Stimulated activated CD8-positive, alpha-beta memory T cell treated with anti-CD3 and anti-CD28 coated beads, Interleukin-7, amount 100 ng/mL, for 48 hours (primary cell): ENCODE data around the gene TMEM163.
"Not testable (repeated sequence)": the region's sequence is repeated elsewhere in the genome, so short reads cannot be mapped to it uniquely, and the experiment has no call there.

ENCODE experiments used
- DNase-seq, 2 donors: peaks; one replicate each; pipeline ENCODE4 v3.0.0-alpha.2; 2020; ENCODE audit warnings: low read depth in 1 of 2; ENCODE audit errors: extremely low read depth in 1 of 2

TMEM163 gene

DNA sequence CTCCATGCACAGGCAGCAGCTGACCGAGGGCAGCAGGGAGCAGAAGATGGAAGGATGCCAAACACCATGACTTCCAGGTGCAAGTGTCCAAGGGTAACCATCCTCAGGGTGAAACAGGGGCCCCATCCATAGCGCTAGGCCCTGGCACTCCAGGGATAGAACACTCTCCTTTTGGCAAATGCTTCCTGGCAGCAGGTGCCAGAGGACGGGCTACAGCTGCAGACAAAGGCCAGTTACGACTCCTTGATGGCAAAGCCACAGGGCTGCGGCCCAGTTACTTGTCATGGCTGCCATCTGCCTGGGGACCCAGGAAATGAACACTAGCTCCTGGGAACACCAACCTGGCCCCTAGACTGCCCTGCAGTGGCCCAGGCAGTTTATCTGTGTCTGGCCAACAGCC is 178.8 kb downstream of the TMEM163 start:
- no peak for DNase-seq

DNA sequence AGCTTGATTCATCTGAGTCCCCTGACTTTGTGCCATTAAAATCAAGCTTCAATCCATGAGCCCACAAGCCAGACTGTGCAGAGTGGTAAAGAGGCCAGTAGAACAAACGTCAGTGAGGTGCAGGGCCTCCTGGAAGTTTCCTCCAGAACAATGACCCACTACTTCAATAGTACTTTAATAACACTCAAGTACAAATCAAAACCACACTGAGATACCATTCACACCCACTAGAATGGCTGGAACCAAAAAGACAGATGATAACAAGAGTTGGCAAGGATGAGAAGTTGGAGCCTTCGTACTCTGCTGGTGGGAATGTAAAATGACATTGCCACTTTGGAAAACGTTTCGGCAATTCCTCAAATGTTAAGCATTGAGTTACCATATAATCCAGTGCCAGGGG is 181.1 kb downstream of the TMEM163 start:
- no peak for DNase-seq

DNA sequence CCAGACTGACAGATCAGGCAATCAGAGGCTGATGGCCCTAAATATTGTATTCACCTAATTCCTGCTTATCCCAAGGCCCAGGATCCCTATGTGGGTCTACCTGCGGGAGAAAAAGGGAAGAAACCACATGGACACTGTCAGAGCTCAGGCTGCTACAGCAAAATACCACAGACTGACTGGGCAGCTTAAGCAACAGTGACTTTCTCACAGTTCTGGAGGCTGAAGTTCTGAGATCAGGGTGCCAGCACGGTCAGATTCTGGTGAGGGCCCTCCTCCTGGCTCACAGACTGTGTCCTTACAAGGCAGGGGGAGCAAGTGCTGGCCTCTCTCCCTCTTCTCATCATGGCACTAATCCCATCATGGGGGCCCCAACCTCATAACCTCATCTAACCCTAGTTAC is 181.7 kb downstream of the TMEM163 start:
- DNase-seq, result no peak

DNA sequence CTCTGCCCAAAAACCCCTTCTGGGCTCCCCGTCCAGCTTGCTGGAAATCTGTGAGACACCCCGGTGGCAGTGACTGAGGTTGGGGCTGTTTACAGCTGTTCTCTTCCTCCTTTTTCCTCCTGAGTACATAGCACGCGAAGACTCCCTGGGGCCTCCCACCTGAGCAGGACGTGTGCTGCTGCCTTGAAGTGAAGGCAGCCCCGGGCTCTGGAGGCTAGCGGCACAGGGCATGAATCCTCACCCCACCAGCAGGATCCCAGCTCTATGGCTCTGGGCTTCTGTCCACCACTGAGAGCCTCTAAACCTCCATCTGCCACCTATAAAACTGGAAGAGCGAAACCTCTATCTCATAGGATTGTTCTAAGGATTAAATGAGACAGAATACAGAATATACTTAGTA is 182.5 kb downstream of the TMEM163 start:
- DNase-seq, result no peak

DNA sequence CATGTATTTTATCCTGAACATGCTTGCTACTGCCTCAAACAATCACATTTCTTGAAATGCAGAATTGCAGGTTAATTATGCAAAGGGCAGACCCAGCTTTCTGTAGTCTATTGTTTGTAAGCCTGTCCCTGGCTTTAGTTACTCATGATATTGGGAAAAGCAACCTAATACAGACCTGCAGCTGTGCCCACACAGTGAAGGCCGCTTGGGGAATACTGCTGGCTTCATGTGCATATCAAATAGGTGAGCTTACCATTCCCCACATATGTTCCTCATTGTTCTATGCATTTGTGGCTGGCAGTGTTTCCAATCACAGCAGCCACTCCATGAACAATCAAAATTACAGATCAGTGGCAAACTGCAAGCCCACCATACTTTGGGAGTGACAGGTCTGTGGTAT is 186.3 kb downstream of the TMEM163 start:
- no peak for DNase-seq

DNA sequence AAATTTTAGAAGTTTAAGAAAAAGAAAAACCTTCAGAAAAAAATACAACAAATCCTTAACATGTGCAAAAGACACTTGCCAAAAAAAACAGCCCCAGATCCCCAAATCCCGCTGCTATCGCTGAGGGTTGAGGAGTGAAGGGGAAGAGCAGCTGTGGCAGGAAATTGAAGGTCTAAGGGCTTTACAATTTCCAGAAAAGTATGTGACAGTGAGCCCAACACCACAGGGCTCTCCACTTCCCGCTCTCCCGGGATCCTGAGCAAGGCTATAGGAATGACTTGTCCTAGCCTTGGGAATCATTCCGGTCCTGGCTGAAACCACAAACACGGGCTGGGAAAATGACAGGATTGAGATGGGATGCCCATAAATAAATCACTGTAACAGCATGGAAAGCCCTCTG is 191.4 kb downstream of the TMEM163 start:
- no peak for DNase-seq

DNA sequence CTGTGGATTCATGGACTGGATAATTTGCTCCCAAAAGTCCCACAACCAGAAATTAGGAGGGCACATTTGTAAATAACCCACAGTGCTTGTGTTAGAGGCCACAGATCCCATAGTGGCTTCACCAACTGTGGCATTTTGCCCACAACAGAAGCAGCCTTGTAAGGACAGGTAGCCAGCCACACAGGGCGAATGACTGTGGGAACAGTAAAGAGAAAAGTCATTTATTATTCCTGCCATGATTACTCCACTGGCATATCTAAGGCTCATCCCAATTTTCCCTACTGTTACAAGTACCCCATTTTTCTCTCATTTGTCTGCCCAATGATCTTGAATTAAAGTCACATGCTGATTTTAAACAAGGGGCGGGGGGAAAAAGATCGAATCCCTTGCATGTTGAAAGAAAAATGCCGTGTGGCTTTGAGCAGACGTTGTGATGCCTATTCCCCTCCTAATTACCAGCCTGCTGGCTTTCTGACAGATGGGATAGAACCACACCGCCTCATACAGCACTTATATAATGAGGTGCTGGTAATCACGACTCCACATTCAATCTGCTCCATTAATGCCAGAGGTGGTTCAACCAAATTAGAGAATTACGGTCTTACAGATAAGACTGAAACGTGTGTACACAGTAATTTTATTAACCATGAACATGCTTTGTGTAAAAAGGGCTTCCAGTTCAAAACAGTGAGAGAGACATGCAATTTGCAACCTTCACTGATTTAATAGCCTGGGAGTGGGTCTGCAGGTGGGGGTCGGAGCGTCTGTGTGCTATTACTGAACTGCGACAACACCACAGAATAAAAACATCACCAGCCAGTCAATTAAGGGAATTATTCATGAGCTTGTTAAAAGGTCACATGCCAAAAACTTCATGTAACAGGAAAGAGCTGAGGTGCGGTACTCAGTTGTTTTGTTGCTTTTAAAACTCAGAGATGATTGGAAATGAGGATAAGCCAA is 196.0 kb downstream of the TMEM163 start:
- no peak for DNase-seq

DNA sequence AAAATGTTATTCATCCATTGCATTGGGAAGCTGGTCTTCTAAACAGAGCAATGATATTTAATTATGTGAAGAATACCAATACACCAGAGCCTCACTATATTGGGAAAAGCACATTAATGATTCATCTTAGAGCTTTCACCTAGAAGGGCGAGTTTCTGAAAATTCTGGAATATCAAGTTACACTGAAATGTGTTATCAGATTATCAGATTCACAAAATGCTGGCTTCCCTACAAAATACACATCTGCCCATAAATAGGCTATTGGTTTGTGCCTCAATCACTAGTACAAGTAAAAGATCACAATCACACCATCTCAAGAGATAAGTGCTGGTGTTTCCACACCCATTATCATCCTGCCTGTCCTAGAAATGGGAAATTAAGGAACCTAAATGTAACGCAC is 200.7 kb downstream of the TMEM163 start:
- no peak for DNase-seq

DNA sequence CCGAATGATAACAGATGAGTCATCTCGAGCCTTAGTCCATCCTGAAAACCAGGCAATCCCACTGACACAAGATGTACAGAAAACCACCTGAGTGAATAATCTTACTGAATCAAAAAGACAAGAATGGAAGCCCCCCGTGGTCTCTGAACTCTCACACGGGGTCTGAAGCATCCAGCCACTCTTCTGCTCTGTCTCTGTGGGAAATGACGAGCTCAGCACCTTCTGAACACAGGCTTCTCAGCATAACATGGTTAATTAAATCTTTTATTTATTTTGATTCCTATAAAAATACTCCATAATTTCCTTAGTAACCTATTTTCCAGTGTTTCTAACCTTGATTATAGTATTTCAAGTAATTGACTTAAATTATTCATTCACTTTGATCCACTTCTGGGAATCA is 203.7 kb downstream of the TMEM163 start:
- no peak for DNase-seq

DNA sequence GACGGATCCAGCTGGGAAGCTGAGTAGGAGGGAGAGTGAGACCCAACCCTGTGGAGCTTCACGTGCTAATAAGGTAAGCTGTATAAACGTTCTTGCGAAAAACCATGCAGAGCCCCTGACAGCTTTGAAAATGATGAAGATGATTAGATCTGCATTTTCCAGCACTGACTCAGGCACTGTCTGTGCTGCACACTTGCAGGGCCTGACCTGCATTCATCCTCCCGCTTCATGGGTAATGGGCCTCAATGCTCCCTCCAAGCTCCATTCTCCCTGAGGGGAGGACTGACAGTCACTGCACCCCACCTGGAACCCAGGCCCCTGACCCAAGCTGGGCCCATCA is 205.4 kb downstream of the TMEM163 start:
- DNase-seq, result no peak

DNA sequence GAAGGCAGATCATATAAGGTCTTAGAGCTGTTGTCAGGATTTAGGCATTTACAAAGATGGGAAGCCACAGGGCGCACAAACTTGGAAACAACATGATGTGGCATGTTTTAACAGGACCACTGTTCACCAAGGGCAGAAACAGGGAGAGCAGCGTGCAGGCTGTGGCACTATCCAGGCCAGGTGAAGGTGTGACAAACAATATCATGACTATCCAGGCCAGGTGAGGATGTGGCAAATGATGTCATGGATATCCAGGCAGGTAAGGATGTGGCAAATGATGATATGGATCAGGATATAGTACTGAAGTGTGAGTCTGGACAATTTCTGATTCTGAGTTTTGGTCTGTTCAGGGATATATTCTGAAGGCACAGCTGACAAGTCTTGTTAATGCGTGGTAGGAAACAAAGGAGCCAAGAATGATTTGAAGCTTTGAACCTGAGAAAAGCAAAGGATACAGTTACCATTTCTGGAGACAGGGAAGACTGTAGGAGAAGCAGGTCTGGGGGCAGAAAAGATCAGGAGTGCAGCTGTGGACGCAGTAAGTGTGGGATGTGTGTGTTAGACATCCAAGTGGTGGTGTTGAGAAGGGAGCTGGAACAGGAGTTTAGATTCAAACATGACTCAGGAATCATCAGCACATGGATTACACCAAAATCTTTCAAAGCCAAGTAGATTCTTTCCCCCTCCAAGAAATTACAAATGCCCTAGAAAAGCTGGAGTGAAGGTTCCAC is 205.9 kb downstream of the TMEM163 start:
- DNase-seq, result no peak

DNA sequence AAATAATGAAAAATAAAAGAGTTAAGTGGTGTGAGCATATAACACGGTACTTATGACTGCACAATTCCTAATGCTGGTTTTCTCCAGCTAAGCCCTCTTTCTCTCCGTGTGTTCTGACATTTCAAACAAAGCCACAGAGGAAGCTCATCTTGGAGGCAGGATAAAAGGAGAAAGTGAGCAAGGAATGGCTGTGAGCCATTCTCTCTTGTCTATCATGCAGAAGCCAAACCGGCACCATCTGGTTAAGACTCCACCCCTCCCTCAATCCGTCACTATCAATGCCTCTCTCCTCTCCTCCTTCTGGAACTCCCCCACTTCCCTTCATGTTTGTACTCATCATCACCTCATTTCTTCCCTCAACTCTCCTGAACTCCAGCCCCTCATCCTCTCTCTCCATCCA is 210.4 kb downstream of the TMEM163 start:
- no peak for DNase-seq

DNA sequence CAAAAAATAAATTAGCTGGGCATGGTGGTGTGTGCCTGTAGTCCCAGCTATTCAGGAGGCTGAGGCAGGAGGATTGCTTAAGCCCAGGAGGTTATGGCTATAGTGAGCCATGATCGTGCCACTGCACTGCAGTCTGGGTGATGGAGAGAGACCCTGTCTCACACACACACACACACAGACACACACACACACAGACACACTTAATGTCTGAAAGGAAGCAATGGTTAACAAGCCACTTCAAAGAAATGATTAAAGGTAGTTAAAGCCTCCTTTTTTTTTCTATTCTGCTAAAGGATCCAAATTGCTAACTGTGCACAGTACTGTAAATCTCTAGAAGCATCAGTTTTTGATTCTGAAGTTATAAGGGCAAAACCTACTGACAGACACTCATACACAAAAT is 211.1 kb downstream of the TMEM163 start:
- DNase-seq, result no peak

DNA sequence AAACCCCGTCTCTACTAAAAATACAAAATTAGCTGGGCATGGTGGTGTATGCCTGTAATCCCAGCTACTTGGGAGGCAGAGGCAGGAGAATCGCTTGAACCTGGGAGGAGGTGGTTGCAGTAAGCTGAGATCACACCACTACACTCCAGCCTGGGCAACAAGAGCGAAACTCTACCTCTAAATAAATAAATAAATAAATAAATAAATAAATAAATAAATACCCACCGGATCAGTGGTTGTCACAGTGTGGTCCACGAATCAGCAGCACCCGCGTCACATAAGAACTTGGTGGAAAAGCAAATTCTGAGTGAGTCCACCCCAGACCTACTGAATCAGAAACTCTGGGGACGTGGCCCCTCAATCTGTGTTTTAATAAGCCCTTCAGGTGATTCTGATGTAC is 211.6 kb downstream of the TMEM163 start:
- not testable (repeated sequence) for DNase-seq

DNA sequence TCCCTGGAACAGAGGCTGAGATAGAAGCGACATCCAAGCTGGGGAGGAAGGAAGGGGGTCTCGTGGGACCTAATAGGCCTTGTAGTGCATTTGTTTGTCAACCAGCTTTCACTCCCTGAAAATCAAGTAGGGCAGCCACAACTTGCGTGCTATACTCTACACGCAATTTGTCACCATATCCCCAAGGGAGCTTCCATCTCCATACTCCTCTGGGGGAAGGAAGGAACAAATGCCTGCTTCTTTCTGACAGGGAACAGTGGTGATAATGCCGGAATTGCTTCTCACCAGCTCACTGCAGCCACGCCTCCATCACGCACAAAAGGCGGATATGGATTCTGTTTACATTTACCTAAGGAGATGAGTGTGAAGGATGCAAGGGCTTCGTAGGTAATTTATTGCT is 213.4 kb downstream of the TMEM163 start:
- no peak for DNase-seq

DNA sequence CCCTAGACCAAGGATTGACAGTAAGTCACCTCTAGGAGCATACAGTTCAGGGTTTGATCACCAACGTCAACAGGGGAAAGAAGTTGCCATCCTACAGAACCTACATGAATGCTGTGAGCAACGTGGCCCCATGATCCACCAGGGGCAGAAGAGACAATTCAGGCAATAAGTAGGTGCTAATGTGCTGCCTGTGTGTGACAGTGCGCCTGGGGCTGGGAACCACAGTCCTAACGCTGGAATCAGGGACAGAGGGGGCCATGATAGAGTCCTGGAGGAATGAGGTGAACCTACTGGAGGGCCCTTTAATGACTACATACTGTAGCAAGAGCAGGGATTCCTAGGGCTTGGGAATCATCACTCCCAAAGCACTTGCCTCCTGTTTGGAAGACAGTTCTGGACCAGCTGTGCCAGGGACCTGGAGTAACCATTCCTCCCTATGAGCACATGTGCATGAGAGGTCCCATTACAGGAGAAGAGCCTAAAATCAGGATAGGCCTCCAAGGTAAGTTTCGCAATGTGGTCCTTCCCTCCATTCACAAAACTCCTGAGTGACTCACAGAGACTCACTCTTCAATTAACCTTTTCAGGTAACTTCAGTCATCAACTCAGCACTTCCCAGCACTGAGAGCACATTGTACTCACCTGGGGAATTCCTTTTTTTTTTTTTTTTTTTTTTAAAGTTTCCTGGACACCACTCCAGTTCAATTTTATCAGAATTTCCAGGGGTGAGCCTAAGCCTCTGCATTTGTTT is 214.0 kb downstream of the TMEM163 start:
- no peak for DNase-seq

DNA sequence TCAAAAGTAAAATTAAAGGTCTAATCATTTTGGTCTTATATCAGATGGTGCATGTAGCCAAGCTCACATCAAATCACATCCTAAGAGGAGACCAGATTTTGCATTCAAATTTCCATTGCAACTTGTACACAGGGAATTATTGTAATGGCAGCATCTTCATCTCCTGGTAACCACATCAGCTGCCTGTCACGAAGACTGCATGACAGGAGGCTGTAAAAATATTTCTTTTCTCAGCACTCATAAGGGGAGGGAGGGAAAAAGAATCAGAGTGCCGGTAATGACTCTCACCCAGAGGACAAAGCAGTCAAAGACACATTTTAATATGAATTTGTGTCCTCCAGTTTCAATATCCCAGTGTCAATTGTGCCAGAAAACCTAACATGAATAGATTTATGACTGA is 216.7 kb downstream of the TMEM163 start:
- no peak for DNase-seq

DNA sequence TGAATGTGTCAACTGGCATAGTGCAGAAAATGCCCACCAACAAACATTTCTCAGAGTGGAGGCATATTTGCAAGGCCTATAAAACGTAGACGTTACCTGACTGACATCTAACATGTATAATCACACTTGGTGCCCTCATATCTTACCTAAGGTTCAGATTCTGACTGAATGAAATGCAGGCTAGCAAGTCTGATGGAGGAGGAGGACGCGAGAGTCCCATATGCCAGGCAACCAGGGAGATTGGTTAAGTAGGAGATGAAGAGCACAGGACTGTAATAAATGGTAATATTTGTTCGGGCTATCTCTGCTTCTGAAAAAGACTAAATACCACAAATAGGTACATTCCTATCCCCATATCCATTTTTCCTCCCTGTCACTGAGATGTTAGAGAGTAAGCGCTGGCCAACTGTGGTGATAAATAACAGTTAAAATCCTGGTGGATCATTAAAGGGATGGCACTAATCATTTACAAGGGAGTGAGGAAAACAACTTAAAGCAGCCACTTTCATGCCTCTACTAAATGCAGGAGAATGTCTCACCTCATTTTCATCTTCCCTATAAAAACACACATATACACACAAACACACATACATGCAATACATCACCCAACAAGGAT is 217.2 kb downstream of the TMEM163 start:
- no peak for DNase-seq

DNA sequence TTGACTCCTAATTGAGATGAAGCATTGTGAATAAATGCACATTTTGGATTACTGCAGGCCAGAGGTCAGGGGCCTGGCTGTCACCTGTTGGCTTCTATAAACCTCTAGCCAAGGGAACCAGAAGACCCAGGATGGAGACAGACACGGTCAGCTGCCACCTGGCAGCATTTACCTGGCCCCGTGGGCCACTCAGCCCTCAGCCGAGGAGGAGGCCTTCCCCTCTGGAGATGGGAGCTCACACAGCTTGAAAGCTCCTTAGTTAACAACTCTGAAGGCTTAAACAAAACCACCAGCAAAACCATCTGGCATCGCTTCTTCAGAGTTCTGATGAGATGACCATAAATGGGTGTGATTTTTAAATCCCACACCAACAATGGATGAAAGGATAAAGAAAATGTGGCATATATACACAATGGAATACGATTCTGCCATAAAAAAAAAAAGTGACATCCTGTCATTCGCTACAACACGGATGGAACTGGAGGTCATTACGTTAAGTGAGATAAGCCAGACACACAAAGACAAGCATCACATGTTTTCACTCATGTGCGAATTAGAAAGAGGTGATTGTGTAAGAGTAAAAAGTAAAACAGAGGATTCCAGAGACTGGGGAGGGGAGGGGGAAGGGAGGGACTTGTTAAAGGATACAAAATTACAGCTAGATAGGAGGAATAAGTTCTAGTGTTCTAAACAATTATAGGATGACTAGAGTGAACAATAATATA is 218.4 kb downstream of the TMEM163 start:
- DNase-seq, result no peak

DNA sequence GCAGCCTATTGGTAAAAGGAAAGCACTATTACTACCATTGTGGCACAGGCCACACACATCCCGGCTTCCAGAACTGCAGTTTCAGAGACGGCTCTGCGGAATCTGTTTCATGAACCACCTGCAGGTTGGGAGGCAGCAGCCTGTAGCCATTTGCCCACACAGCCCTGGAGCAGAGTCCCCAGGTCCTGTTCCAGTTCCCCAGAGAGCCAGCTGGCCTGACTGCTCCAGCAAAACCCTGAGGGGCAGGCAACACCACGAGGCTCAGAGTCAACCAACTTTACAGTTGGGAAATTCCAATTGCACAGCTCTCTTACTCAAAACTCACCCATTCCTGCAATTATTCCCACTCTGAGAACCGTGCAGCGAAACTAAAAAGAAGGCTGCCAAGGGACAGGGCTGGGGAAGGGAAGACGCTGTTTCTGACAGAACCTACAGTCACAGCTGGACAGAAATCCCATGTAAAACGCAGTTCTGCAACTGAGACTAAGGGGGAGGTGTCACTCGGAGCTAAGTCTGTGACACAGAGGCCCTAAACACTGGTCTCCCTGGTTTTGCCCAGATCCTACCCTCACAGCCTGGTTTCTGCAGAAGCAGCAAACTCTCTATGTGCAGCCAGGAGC is 219.4 kb downstream of the TMEM163 start:
- no peak for DNase-seq
